Effector memory CD4-positive, alpha-beta T cell (primary cell): Measurements from ENCODE around the gene MYBPH.

ENCODE experiments used
- DNase-seq, 3 donors: peaks; one replicate each; pipeline ENCODE4 v3.0.0-alpha.2; 2020
- H3K27ac ChIP-seq: 2 replicates; pipeline ENCODE4 v1.7.0; 2013; ENCODE audit warnings: mild to moderate bottlenecking, low read length, moderate library complexity; ENCODE audit not compliant: insufficient read depth, poor library complexity, severe bottlenecking
- H3K27me3 ChIP-seq: replicated peaks from 2 replicates; pipeline ENCODE4 v1.7.0; 2013; ENCODE audit warnings: mild to moderate bottlenecking, low read length; ENCODE audit not compliant: insufficient read depth, control insufficient read depth, poor library complexity, severe bottlenecking
- H3K36me3 ChIP-seq: 2 replicates; pipeline ENCODE4 v1.7.0; 2013; ENCODE audit warnings: mild to moderate bottlenecking, low read length, moderate library complexity; ENCODE audit not compliant: control insufficient read depth, insufficient read depth
- H3K4me1 ChIP-seq: 2 replicates; pipeline ENCODE4 v1.7.0; 2013; ENCODE audit warnings: low read length, mild to moderate bottlenecking; ENCODE audit not compliant: control insufficient read depth, insufficient read depth, poor library complexity, severe bottlenecking
- H3K4me3 ChIP-seq: 2 replicates; pipeline ENCODE4 v1.7.0; 2013; ENCODE audit warnings: low read length, low read depth, mild to moderate bottlenecking; ENCODE audit not compliant: insufficient read depth, poor library complexity, severe bottlenecking
- H3K9me3 ChIP-seq: 2 replicates; pipeline ENCODE4 v1.7.0; 2013; ENCODE audit warnings: mild to moderate bottlenecking, low read length, moderate library complexity; ENCODE audit not compliant: control insufficient read depth
- total RNA-seq, 3 donors: gene quantifications; one replicate each; lab custom pipeline; 2026; lab: John Stamatoyannopoulos, UW

MYBPH gene
- 0 reads per million in 3 donors for total RNA-seq

- H3K27me3 ChIP-seq: no peaks in the 10 kb centered on the region
- no peaks in the 10 kb centered on the region for H3K4me1 ChIP-seq
- no peak within 1 kb of the TSS for H3K4me3 ChIP-seq
- DNase-seq: no peak
- no peaks in the 10 kb centered on the region for H3K9me3 ChIP-seq
- no peaks in the 10 kb centered on the region for H3K36me3 ChIP-seq
- no peak within 1 kb of the TSS for H3K27ac ChIP-seq
These were observed at the start of gene MYBPH for GRCh38 chr1:203175237-203175826. Gene MYBPH (minus strand): TSS chr1:203175826. CDS start chr1:203175755, 71 bp downstream.

- Histone ChIP-seq H3K9me3 (no peaks in the 10 kb centered on the region), H3K36me3 (no peaks in the 10 kb centered on the region), H3K27me3 (no peaks in the 10 kb centered on the region), H3K4me3 (no peak overlapping the region), H3K27ac (no peak overlapping the region), H3K4me1 (no peaks in the 10 kb centered on the region)
- DNase-seq: no peak
These were observed 49.4 kb upstream of the MYBPH start for GRCh38 chr1:203225071-203225470.

- H3K27me3 ChIP-seq: no peaks in the 10 kb centered on the region
- H3K36me3 ChIP-seq: no peaks in the 10 kb centered on the region
- no peaks in the 10 kb centered on the region for H3K4me1 ChIP-seq
- no peak overlapping the region for H3K27ac ChIP-seq
- H3K9me3 ChIP-seq: no peaks in the 10 kb centered on the region
- no peak overlapping the region for H3K4me3 ChIP-seq
- no peak for DNase-seq
These were observed 47.6 kb upstream of the MYBPH start for GRCh38 chr1:203223012-203223775.

GRCh38 chr1:203219934-203220333, 44.3 kb upstream of the MYBPH start:
- Histone ChIP-seq H3K9me3 (no peaks in the 10 kb centered on the region), H3K4me3 (no peak overlapping the region), H3K27ac (no peak overlapping the region), H3K27me3 (no peaks in the 10 kb centered on the region), H3K36me3 (no peaks in the 10 kb centered on the region), H3K4me1 (no peaks in the 10 kb centered on the region)
- no peak for DNase-seq

GRCh38 chr1:203219171-203219570, 43.5 kb upstream of the MYBPH start:
- no peaks in the 10 kb centered on the region for H3K36me3 ChIP-seq
- no peak overlapping the region for H3K4me3 ChIP-seq
- H3K4me1 ChIP-seq: no peaks in the 10 kb centered on the region
- no peaks in the 10 kb centered on the region for H3K9me3 ChIP-seq
- no peaks in the 10 kb centered on the region for H3K27me3 ChIP-seq
- no peak overlapping the region for H3K27ac ChIP-seq
- DNase-seq: no peak

GRCh38 chr1:203217668-203218067, 42.0 kb upstream of the MYBPH start:
- no peaks in the 10 kb centered on the region for H3K36me3 ChIP-seq
- no peak overlapping the region for H3K27ac ChIP-seq
- H3K4me3 ChIP-seq: no peak overlapping the region
- H3K9me3 ChIP-seq: no peaks in the 10 kb centered on the region
- no peaks in the 10 kb centered on the region for H3K4me1 ChIP-seq
- no peaks in the 10 kb centered on the region for H3K27me3 ChIP-seq
- DNase-seq: no peak

- Histone ChIP-seq H3K9me3 (no peaks in the 10 kb centered on the region), H3K4me3 (no peak overlapping the region), H3K27me3 (no peaks in the 10 kb centered on the region), H3K4me1 (no peaks in the 10 kb centered on the region), H3K36me3 (no peaks in the 10 kb centered on the region), H3K27ac (no peak overlapping the region)
- DNase-seq: no peak
These were observed 41.6 kb upstream of the MYBPH start for GRCh38 chr1:203217139-203217655.

GRCh38 chr1:203216274-203217138, 40.9 kb upstream of the MYBPH start:
- Histone ChIP-seq H3K4me1 (no peaks in the 10 kb centered on the region), H3K27me3 (no peaks in the 10 kb centered on the region), H3K4me3 (no peak overlapping the region)

GRCh38 chr1:203215573-203215972, 39.9 kb upstream of the MYBPH start:
- Histone ChIP-seq H3K27me3 (no peaks in the 10 kb centered on the region), H3K36me3 (no peaks in the 10 kb centered on the region), H3K4me1 (no peaks in the 10 kb centered on the region), H3K9me3 (no peaks in the 10 kb centered on the region), H3K4me3 (no peak overlapping the region), H3K27ac (no peak overlapping the region)
- DNase-seq: no peak

More at GRCh38 chr1:203216274-203217138, 40.9 kb upstream of the MYBPH start:
- Histone ChIP-seq H3K27ac (no peak overlapping the region), H3K36me3 (no peaks in the 10 kb centered on the region), H3K9me3 (no peaks in the 10 kb centered on the region)
- DNase-seq: peak in 2 of 3 donors; percentile 5 to 32
